ENCODE results near the gene CRIM1. TPM values are rescaled to one million over a fixed set of nuclear protein-coding genes. Genes with fewer than 3 reads are reported as not detected.

Gene CRIM1
- total RNA-seq, 1 experiment from 2014 or later, result 27.6 TPM

GRCh38 chr2:36329251-36329650, 26.3 kb upstream of the CRIM1 start:
- Histone ChIP-seq H2BK5ac (ENCODE audit: insufficient read length, low read length) (no peak overlapping the region), H3K23me2 (ENCODE audit: insufficient read length, low read depth, low read length, poor library complexity, severe bottlenecking) (no peaks in the 10 kb centered on the region), H2BK12ac (ENCODE audit: insufficient read length, low read depth, low read length) (no peak overlapping the region), H3K27ac (ENCODE audit: insufficient read length, low read depth, low read length) (no peak overlapping the region), H3K18ac (ENCODE audit: insufficient read length, low read depth, low read length) (no peak overlapping the region), H3K4me1 (ENCODE audit: insufficient read depth, low read length) (no peaks in the 10 kb centered on the region), H4K5ac (ENCODE audit: insufficient read length, low read depth, low read length) (no peak overlapping the region), H3K4me2 (ENCODE audit: insufficient read depth, insufficient read length, low read length) (no peak overlapping the region), H3K23ac (ENCODE audit: insufficient read length, low read depth, low read length) (no peak overlapping the region), H3K9me3 (ENCODE audit: control insufficient read depth, low read depth, low read length) (no peaks in the 10 kb centered on the region), H4K8ac (replicated peaks; ENCODE audit: insufficient read length, low read depth, low read length) (no peak overlapping the region), H2BK20ac (ENCODE audit: low read depth, low read length, poor library complexity, severe bottlenecking) (no peak overlapping the region), H3K4ac (ENCODE audit: low read depth, low read length) (no peak overlapping the region), H3K27me3 (ENCODE audit: insufficient read depth, low read length) (no peaks in the 10 kb centered on the region), H4K20me1 (ENCODE audit: control insufficient read depth, insufficient read depth, insufficient read length) (no peaks in the 10 kb centered on the region), H3K14ac (ENCODE audit: insufficient read depth, low read length) (no peak overlapping the region), H3K9ac (ENCODE audit: extremely low read depth, insufficient read length, low read length) (no peak overlapping the region), H2AFZ (ENCODE audit: low read length) (no peak overlapping the region), H3T11ph (ENCODE audit: low read length) (no peak overlapping the region), H2AK5ac (ENCODE audit: insufficient read length, low read length) (no peak overlapping the region), H2BK120ac (ENCODE audit: low read depth, low read length, poor library complexity, severe bottlenecking) (no peak overlapping the region), H3K56ac (ENCODE audit: insufficient read length, low read depth, low read length) (no peak overlapping the region), H2BK15ac (ENCODE audit: low read depth, low read length) (no peak overlapping the region), H4K91ac (ENCODE audit: insufficient read length, low read depth, low read length) (no peak overlapping the region), H3K79me1 (ENCODE audit: insufficient read depth, low read depth, low read length, poor library complexity, severe bottlenecking) (no peaks in the 10 kb centered on the region), H3K79me2 (ENCODE audit: insufficient read depth, low read length) (no peaks in the 10 kb centered on the region)
- no peak overlapping the region for H3K4me3 Mint-ChIP-seq
- WGBS (ENCODE audit: extremely low coverage, insufficient read length, low lambda C conversion rate), result no CpG with 5 or more reads among the region's 2 CpGs
- DNase-seq, result no peak
- H3K36me3 Mint-ChIP-seq (ENCODE audit: insufficient read depth in 1 of 3, low read depth in 3 of 3), result peaks cover 0 to 4% (median 0%) of the 10 kb centered on the region in 3 experiments; a peak in 4 of 7 replicates
- no peaks in the 10 kb centered on the region for H3K27me3 Mint-ChIP-seq (ENCODE audit: low read depth)
- peaks cover 3 to 4% of the 10 kb centered on the region in 2 experiments for H3K9me3 Mint-ChIP-seq
- H3K27ac Mint-ChIP-seq, result no peak overlapping the region; a peak in 1 of 7 replicates
- TF ChIP-seq CTCF (conservative IDR thresholded peaks at IDR 0.05), result no peak
- H3K4me1 Mint-ChIP-seq, result peaks cover 7 to 12% of the 10 kb centered on the region in 2 experiments
